Gastroesophageal sphincter (tissue), 3 donors: ENCODE measurements around the gene PI16.

ENCODE experiments used
- EP300 ChIP-seq: sonication (generic); formaldehyde crosslinking; IDR thresholded peaks from one replicate; pipeline ENCODE4 v1.6.1; 2017; ENCODE audit warnings: antibody characterized with exemption, mild to moderate bottlenecking
- POLR2A ChIP-seq, 2 donors: fragments of 450-650 bp; IDR thresholded peaks; one replicate each; pipeline ENCODE4 v1.6.1; 2017; ENCODE audit warnings: antibody characterized with exemption in 2 of 2, mild to moderate bottlenecking in 2 of 2, moderate library complexity in 1 of 2
- POLR2AphosphoS5 ChIP-seq: sonication (generic); formaldehyde crosslinking; IDR thresholded peaks from one replicate; pipeline ENCODE4 v1.6.1; 2017; ENCODE audit warnings: antibody characterized with exemption
- TF ChIP-seq, protein P1 (sequence below), 4 experiments: fragments of 200-600 bp in 2 of 4; fragments of 450-650 bp in 2 of 4; sonication (generic) in 1 of 4; IDR thresholded peaks; one replicate each; pipeline ENCODE4 v1.5.1; 2017 to 2019; ENCODE audit warnings: antibody characterized with exemption in 4 of 4, mild to moderate bottlenecking in 2 of 4, moderate library complexity in 2 of 4

DNA sequence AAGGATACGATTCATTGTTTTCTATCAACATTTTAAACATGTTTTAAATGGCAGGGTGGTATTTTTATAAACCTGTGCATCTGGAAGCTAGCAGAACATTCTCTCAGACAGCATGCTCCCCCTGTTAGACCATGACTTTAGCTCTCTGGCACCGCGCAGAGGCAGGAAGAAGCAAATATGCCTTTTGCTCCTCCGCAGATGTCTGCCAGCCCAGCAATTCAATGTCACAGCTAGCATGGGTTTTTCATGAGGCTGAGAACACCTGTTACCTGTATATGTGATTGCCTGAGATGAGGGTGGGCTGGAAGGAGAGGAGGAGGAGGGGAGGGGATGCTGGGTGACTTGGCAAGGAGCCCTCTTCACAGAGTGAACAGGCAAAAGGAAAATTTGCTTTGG is 24.8 kb downstream of the PI16 start:
- no peak for TF ChIP-seq EP300
- TF ChIP-seq, protein P1, sequence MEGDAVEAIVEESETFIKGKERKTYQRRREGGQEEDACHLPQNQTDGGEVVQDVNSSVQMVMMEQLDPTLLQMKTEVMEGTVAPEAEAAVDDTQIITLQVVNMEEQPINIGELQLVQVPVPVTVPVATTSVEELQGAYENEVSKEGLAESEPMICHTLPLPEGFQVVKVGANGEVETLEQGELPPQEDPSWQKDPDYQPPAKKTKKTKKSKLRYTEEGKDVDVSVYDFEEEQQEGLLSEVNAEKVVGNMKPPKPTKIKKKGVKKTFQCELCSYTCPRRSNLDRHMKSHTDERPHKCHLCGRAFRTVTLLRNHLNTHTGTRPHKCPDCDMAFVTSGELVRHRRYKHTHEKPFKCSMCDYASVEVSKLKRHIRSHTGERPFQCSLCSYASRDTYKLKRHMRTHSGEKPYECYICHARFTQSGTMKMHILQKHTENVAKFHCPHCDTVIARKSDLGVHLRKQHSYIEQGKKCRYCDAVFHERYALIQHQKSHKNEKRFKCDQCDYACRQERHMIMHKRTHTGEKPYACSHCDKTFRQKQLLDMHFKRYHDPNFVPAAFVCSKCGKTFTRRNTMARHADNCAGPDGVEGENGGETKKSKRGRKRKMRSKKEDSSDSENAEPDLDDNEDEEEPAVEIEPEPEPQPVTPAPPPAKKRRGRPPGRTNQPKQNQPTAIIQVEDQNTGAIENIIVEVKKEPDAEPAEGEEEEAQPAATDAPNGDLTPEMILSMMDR (IDR thresholded peaks at IDR 0.05) = peak; percentile 36 to 67 (median 58)
- no peak for TF ChIP-seq POLR2AphosphoS5
- no peak for TF ChIP-seq POLR2A (IDR thresholded peaks at IDR 0.05)
